Epithelial cell of esophagus (primary cell): ENCODE data around the gene SC5D.

Source experiments
- DNase-seq: peaks from one replicate; pipeline ENCODE4 v3.0.0; 2010; ENCODE audit warnings: low read depth
- H3K4me3 ChIP-seq: 2 replicates; pipeline ENCODE4 v1.5.1; 2011; ENCODE audit warnings: mild to moderate bottlenecking, low read length, control low read depth
- TF ChIP-seq, protein P1 (sequence below): IDR thresholded peaks from 2 replicates; pipeline ENCODE4 v1.5.1; 2011; ENCODE audit warnings: low read depth, mild to moderate bottlenecking, low read length, control low read depth, inconsistent platforms; ENCODE audit not compliant: insufficient read depth; ENCODE audit errors: missing control alignments

Gene SC5D

DNA sequence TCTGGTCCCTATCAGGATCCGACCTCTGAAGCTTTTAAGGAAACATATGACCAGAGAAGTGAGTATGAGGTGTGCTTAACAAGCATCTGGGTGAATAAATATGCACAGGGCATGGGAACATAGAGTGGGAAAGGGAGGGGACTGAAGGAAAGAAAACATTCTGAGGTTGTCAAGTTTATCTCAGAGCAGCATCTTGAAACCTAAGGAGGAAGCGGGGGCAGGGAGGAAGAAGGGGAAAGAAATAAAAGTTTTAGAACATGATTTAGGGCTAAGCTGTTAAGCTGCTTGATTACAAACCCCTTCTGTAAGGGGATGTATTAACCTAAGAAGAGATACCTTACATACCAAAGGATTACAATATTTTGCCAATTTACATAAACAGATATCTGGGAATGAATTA lies 24.0 kb upstream of the SC5D start:
- TF ChIP-seq, protein P1, sequence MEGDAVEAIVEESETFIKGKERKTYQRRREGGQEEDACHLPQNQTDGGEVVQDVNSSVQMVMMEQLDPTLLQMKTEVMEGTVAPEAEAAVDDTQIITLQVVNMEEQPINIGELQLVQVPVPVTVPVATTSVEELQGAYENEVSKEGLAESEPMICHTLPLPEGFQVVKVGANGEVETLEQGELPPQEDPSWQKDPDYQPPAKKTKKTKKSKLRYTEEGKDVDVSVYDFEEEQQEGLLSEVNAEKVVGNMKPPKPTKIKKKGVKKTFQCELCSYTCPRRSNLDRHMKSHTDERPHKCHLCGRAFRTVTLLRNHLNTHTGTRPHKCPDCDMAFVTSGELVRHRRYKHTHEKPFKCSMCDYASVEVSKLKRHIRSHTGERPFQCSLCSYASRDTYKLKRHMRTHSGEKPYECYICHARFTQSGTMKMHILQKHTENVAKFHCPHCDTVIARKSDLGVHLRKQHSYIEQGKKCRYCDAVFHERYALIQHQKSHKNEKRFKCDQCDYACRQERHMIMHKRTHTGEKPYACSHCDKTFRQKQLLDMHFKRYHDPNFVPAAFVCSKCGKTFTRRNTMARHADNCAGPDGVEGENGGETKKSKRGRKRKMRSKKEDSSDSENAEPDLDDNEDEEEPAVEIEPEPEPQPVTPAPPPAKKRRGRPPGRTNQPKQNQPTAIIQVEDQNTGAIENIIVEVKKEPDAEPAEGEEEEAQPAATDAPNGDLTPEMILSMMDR = no peak
- no peak overlapping the region for H3K4me3 ChIP-seq
- DNase-seq = no peak

DNA sequence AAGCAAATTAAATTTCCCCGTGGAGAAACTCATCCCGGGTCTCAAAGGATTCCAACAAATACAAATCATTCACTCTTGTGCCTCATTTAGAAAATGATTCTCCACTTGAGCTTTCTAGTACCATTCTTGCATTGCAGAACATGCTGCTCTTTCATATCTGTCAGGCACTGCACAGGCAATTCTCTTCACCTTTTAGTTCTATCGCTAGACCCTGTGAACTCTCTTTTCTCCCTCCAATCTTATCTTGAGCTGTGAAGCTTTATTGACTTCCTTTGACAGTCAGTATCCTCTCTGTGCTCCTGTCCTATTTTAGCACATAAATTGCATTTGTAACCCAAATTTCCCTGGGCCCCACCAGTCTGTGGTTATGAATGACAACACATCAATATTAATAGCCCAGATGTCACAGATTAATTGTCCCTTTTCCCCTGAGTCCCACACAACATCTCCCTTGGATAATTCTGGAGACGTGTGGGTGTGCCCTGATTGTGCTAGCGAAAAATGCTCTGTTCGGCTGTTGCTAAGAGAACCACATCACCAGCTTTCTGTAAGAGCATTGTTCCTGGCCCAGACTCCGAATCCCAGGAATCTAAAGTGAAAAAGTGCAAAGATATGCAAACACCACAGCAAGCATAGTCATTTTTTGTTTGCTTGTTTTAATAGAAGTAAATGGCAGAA lies 22.4 kb upstream of the SC5D start:
- DNase-seq = no peak
- TF ChIP-seq, protein P1 = no peak
- H3K4me3 ChIP-seq = no peak overlapping the region

DNA sequence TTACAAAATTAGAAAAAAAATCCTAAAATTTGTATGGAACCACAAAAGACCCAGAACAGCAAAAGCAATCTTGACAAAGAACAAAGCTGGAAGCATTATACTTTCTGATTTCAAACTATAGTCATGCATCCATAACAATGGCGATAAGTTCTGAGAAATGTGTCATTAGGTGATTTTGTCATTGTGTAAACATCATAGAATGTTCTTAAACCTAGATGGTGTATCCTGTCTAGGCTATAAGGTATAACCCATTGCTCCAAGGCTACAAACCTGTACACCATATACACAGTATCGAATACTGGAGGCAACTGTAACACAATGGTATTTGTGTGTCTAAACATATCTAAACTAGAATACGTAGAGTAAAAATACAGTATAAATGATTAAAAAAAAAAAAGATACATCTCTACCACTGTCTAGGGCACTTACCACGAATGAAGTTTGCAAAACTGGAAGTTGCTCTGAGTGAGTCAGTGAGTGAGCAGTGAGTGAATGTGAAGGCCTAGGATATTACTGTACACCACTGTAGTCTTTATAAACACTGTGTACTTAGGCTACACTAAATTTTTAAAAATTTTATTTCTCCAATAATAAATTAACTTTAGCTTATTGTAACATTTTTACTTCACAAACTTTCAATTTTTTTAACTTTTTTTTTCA lies 18.1 kb upstream of the SC5D start:
- peak; percentile 75 for DNase-seq
- H3K4me3 ChIP-seq = no peak overlapping the region
- TF ChIP-seq, protein P1 = no peak

GRCh38 chr11:121281698-121282097 lies 10.9 kb upstream of the SC5D start:
- H3K4me3 ChIP-seq = no peak overlapping the region
- DNase-seq = no peak
- TF ChIP-seq, protein P1 = no peak

DNA sequence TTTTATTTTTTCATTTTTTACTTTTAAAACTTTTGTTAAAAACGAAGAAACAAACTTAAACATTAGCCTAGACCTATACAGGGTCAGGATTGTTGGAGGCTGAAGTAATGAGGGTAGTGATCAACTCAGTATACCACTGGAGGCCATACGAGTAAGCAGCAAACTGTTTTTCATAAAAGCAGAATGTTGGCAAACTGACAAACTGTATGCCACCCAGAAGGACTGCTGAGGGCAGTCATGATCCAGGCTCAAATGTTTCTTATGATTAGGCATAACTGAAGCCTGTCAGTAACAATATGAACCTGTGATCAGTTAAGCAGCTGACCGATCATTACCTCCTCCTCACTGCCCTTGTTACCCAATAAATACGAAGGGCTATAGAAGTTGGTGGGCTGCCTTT lies 10.2 kb upstream of the SC5D start:
- DNase-seq = peak; percentile 66
- no peak overlapping the region for H3K4me3 ChIP-seq
- TF ChIP-seq, protein P1 = peak; percentile 10

DNA sequence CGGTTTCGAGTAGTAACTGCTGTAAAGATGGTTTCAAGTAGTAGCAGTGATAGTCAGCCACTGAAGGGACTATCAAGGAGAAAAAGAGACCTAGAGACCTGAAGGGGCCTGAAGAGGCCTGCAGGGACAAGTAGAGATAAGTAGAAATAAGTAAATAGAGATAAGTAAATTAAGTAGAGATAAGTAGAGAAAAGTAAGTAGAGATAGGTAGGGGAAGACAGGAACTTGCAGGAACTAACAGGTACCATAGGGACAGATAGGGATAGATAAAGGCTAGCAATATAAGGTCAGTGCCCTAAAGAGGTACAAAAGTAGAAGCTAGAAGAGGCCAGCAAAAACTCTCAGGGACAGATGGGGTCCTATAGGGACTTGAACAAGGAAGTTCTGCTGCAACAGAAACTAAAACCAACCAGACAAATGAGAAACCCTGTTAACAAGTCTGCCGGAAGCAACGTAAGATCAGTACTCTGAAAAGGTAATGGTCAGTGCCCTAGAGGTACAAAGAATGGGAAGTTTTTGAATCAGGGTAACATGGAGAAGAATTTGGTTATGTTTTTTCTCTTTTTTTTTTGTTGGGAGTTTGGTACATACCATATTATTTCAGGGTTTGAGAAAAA lies 9.6 kb upstream of the SC5D start:
- no peak for DNase-seq
- H3K4me3 ChIP-seq = no peak overlapping the region
- TF ChIP-seq, protein P1 = no peak

DNA sequence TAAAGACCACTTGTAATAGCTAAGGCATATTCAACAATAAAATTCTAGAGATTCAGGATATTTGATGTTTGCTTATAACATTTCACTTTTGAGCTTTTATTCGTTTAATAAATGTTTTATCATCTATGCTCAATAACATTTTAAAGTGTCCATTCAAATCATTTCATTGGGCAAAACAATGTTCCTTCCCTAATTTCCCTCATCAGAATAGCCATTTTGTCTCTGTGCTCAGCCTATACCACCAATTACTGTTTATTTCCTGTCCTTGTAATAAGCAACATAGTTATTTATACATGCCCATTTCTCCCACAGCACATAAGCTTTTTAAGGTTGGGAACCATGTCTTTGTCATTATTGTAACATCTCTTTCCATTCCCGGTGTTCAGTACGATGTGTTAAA lies 1.3 kb upstream of the SC5D start:
- TF ChIP-seq, protein P1 = no peak
- DNase-seq = no peak
- no peak overlapping the region for H3K4me3 ChIP-seq
